Measurements from ENCODE around the gene SDCCAG8. TPM values are rescaled to one million over a fixed set of nuclear protein-coding genes. Genes with fewer than 3 reads are reported as not detected.

The SDCCAG8 gene
- total RNA-seq, 1 experiment from 2014 or later, result 14.0 TPM

- Histone ChIP-seq H3K27me3 (ENCODE audit: control insufficient read depth, insufficient read depth, low read length) (no peaks in the 10 kb centered on the region), H3K4me1 (ENCODE audit: control insufficient read depth, insufficient read depth, low read length) (no peaks in the 10 kb centered on the region), H3K9me3 (ENCODE audit: control insufficient read depth, insufficient read depth, low read depth, low read length) (no peaks in the 10 kb centered on the region), H3K27ac (ENCODE audit: low read length) (no peak overlapping the region), H3K4me3 (ENCODE audit: low read depth in 2 of 2, low read length in 2 of 2) (no peak overlapping the region), H3K36me3 (ENCODE audit: control insufficient read depth, insufficient read depth, low read length) (no peaks in the 10 kb centered on the region)
- POLR2A ChIA-PET, result no interaction called here
- in situ Hi-C loops (cut with HindIII; ENCODE audit: low pct_unique_long_range_greater_than_20kb, low sequenced_read_pairs), result no loop called here
- CTCF ChIA-PET, result no interaction called here
- no peak for ATAC-seq
- no TSS peak for BruUV-seq (replicated peaks)
- TF ChIP-seq CTCF (IDR thresholded peaks at IDR 0.05) (no peak), POLR2AphosphoS5 (IDR thresholded peaks at IDR 0.05; ENCODE audit: low read depth, low read length) (no peak), REST (IDR thresholded peaks at IDR 0.05; ENCODE audit: insufficient read depth in 1 of 2, low read depth in 2 of 2, low read length in 1 of 2) (no peak), TCF7L2 (IDR thresholded peaks at IDR 0.05; ENCODE audit: low read depth, low read length) (no peak), SIN3A (IDR thresholded peaks at IDR 0.05; ENCODE audit: borderline replicate concordance, insufficient read depth, low read depth, low read length) (no peak)
- no peak for DNase-seq (ENCODE audit: low read depth, low spot score)
- intact Hi-C loops (cut with micrococcal nuclease; ENCODE audit: unreplicated experiment), result no loop called here
These were observed 201.6 kb downstream of the SDCCAG8 start for GRCh38 chr1:243457363-243457982.

GRCh38 chr1:243459059-243459458 lies 203.2 kb downstream of the SDCCAG8 start:
- H3K9me3 ChIP-seq (ENCODE audit: control insufficient read depth, insufficient read depth, low read depth, low read length), result no peaks in the 10 kb centered on the region
- H3K27ac ChIP-seq (ENCODE audit: low read length), result no peak overlapping the region
- in situ Hi-C loops (cut with HindIII; ENCODE audit: low pct_unique_long_range_greater_than_20kb, low sequenced_read_pairs), result no loop called here
- DNase-seq (ENCODE audit: low read depth, low spot score) (no peak), ATAC-seq (no peak)
- ChIA-PET POLR2A (no interaction called here), CTCF (interaction anchor here (0.6 kb wide), 1 partner anchor 240 kb away, joined by 4 read pairs; no protein-coding TSS in a partner anchor)
- H3K36me3 ChIP-seq (ENCODE audit: control insufficient read depth, insufficient read depth, low read length), result no peaks in the 10 kb centered on the region
- no peaks in the 10 kb centered on the region for H3K4me1 ChIP-seq (ENCODE audit: control insufficient read depth, insufficient read depth, low read length)
- no peaks in the 10 kb centered on the region for H3K27me3 ChIP-seq (ENCODE audit: control insufficient read depth, insufficient read depth, low read length)
- H3K4me3 ChIP-seq (ENCODE audit: low read depth in 2 of 2, low read length in 2 of 2), result no peak overlapping the region
- intact Hi-C loops (cut with micrococcal nuclease; ENCODE audit: unreplicated experiment), result no loop called here
- TF ChIP-seq REST (IDR thresholded peaks at IDR 0.05; ENCODE audit: insufficient read depth in 1 of 2, low read depth in 2 of 2, low read length in 1 of 2) (no peak), CTCF (IDR thresholded peaks at IDR 0.05) (no peak), SIN3A (IDR thresholded peaks at IDR 0.05; ENCODE audit: borderline replicate concordance, insufficient read depth, low read depth, low read length) (no peak), TCF7L2 (IDR thresholded peaks at IDR 0.05; ENCODE audit: low read depth, low read length) (no peak), POLR2AphosphoS5 (IDR thresholded peaks at IDR 0.05; ENCODE audit: low read depth, low read length) (no peak)
- BruUV-seq (replicated peaks), result no TSS peak
